ENCODE measurements around the gene KCTD16.

The KCTD16 gene

GRCh38 chr5:144395704-144396103 is 225.0 kb downstream of the KCTD16 start (continued):
- no peak for TF ChIP-seq TSHZ2 (CRISPR knock-in tag; IDR thresholded peaks at IDR 0.05)

DNA sequence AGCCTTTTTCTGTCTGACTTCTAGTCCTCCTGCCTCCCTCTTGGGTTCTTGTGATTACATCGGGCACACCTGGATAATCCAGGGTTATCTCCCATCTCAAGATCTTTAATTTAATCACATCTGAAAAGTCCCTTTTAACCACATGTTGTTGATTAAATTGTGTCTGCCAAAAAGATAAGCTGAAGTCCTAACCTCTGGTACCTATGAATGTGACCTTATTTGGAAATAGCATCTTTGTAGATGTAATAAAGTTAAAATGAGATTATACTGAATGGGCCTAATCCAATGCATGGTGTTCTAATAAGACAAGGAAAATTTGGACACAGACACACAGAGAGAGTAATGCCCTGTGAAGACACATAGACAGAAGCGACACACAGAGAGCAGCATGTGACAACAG is 232.4 kb downstream of the KCTD16 start:
- no peak for ATAC-seq
- TF ChIP-seq, protein P1, sequence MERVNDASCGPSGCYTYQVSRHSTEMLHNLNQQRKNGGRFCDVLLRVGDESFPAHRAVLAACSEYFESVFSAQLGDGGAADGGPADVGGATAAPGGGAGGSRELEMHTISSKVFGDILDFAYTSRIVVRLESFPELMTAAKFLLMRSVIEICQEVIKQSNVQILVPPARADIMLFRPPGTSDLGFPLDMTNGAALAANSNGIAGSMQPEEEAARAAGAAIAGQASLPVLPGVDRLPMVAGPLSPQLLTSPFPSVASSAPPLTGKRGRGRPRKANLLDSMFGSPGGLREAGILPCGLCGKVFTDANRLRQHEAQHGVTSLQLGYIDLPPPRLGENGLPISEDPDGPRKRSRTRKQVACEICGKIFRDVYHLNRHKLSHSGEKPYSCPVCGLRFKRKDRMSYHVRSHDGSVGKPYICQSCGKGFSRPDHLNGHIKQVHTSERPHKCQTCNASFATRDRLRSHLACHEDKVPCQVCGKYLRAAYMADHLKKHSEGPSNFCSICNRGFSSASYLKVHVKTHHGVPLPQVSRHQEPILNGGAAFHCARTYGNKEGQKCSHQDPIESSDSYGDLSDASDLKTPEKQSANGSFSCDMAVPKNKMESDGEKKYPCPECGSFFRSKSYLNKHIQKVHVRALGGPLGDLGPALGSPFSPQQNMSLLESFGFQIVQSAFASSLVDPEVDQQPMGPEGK (CRISPR knock-in tag; IDR thresholded peaks at IDR 0.05; ENCODE audit: borderline replicate concordance), result no peak
- peak; percentile 62; the same call in 1 of the 2 replicates for TF ChIP-seq TCF4 (CRISPR knock-in tag; IDR thresholded peaks at IDR 0.05; ENCODE audit: borderline replicate concordance)

DNA sequence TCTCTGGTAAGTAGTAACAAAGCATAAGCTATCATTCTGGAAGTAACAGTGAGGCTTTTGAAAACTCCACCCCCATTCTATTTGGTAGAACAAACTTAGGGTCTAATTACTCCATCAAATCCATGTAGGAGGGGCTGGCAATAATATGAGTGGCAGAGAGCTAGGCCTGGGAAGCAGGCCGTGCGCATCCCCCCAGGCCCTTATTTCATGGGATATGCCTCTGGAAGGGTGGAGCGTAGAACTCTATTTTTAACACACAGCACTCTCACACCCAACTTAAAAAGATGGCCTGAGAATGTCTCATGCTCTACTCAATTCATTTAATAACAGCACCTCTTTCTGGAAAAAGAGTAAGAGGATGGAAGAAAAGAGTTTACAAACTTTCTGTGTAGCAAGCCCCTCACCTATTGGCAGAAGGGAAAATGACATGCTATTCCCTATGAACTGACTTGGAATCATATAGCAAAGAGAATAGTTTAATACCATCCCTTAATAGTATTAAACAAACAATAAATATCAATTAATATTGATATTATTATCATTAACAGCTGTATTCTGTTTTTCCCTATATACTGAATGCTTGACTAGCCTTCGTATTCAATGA is 233.2 kb downstream of the KCTD16 start:
- no peak for ATAC-seq
- TF ChIP-seq SNAI2 (CRISPR knock-in tag; IDR thresholded peaks at IDR 0.05), result no peak
- TF ChIP-seq ZNF565 (CRISPR knock-in tag; conservative IDR thresholded peaks at IDR 0.05; ENCODE audit: low read depth), result no peak
- no peak for TF ChIP-seq CREB5 (CRISPR knock-in tag; IDR thresholded peaks at IDR 0.05; ENCODE audit: low read depth)
- no peak for TF ChIP-seq ZC3H10 (CRISPR knock-in tag; IDR thresholded peaks at IDR 0.05)
- TF ChIP-seq, protein P1 (CRISPR knock-in tag; IDR thresholded peaks at IDR 0.05; ENCODE audit: borderline replicate concordance), result no peak
- TF ChIP-seq ZFP3 (CRISPR knock-in tag; IDR thresholded peaks at IDR 0.05), result no peak
- TF ChIP-seq ZNF8 (CRISPR knock-in tag; IDR thresholded peaks at IDR 0.05), result no peak
- TF ChIP-seq ESRRG (CRISPR knock-in tag; IDR thresholded peaks at IDR 0.05), result no peak
- TF ChIP-seq TCF4 (CRISPR knock-in tag; IDR thresholded peaks at IDR 0.05; ENCODE audit: borderline replicate concordance), result no peak
- no peak for TF ChIP-seq CSDC2 (CRISPR knock-in tag; IDR thresholded peaks at IDR 0.05)

DNA sequence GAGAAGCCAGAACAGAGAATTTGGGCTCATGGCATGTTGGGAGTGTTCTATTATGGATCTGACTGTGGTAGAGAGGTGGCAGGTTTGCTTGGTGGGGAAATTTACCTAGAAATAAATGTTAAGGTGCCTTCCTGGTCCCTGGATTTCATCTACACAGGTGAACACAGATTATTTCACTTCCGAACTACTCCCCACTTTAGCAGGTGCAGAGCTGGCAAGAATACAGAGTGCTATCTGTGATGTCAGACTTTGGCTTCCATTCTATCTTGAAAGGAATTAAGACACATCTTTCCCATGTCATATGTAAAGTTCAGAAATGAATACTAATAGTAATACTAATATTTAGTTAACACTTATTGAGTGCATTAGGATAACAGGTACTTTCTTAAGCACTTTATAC is 234.0 kb downstream of the KCTD16 start:
- TF ChIP-seq ISL1 (CRISPR knock-in tag; IDR thresholded peaks at IDR 0.05), result no peak
- TF ChIP-seq, protein P2, sequence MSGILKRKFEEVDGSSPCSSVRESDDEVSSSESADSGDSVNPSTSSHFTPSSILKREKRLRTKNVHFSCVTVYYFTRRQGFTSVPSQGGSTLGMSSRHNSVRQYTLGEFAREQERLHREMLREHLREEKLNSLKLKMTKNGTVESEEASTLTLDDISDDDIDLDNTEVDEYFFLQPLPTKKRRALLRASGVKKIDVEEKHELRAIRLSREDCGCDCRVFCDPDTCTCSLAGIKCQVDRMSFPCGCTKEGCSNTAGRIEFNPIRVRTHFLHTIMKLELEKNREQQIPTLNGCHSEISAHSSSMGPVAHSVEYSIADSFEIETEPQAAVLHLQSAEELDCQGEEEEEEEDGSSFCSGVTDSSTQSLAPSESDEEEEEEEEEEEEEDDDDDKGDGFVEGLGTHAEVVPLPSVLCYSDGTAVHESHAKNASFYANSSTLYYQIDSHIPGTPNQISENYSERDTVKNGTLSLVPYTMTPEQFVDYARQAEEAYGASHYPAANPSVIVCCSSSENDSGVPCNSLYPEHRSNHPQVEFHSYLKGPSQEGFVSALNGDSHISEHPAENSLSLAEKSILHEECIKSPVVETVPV (CRISPR knock-in tag; IDR thresholded peaks at IDR 0.05), result no peak
- no peak for TF ChIP-seq OSR1 (CRISPR knock-in tag; IDR thresholded peaks at IDR 0.05)
- no peak for TF ChIP-seq ARNTL (CRISPR knock-in tag; IDR thresholded peaks at IDR 0.05; ENCODE audit: borderline replicate concordance, low read depth)
- TF ChIP-seq TOX (CRISPR knock-in tag; IDR thresholded peaks at IDR 0.05; ENCODE audit: borderline replicate concordance), result no peak
- TF ChIP-seq, protein P1 (CRISPR knock-in tag; IDR thresholded peaks at IDR 0.05; ENCODE audit: borderline replicate concordance), result no peak
- TF ChIP-seq GLIS3 (CRISPR knock-in tag; IDR thresholded peaks at IDR 0.05), result no peak
- TF ChIP-seq RARB (CRISPR knock-in tag; IDR thresholded peaks at IDR 0.05), result no peak
- no peak for TF ChIP-seq ZNF565 (CRISPR knock-in tag; conservative IDR thresholded peaks at IDR 0.05; ENCODE audit: low read depth)
- TF ChIP-seq BACH2 (CRISPR knock-in tag; IDR thresholded peaks at IDR 0.05; ENCODE audit: borderline replicate concordance), result no peak
- no peak for TF ChIP-seq CSDC2 (CRISPR knock-in tag; IDR thresholded peaks at IDR 0.05)
- TF ChIP-seq TSHZ2 (CRISPR knock-in tag; IDR thresholded peaks at IDR 0.05), result no peak
- TF ChIP-seq TCF4 (CRISPR knock-in tag; IDR thresholded peaks at IDR 0.05; ENCODE audit: borderline replicate concordance), result no peak
- TF ChIP-seq ZFP3 (CRISPR knock-in tag; IDR thresholded peaks at IDR 0.05), result no peak
- no peak for TF ChIP-seq CREB5 (CRISPR knock-in tag; IDR thresholded peaks at IDR 0.05; ENCODE audit: low read depth)

More for the DNA sequence above, 234.0 kb downstream of the KCTD16 start:
- no peak for ATAC-seq
